ENCODE data around the gene LCN9. TPM values are rescaled to one million over a fixed set of nuclear protein-coding genes. Genes with fewer than 3 reads are reported as not detected.
"Not testable (repeated sequence)": the region's sequence is repeated elsewhere in the genome, so short reads cannot be mapped to it uniquely, and the experiment has no call there.

The LCN9 gene
- total RNA-seq, 1 experiment from 2014 or later = not detected

DNA sequence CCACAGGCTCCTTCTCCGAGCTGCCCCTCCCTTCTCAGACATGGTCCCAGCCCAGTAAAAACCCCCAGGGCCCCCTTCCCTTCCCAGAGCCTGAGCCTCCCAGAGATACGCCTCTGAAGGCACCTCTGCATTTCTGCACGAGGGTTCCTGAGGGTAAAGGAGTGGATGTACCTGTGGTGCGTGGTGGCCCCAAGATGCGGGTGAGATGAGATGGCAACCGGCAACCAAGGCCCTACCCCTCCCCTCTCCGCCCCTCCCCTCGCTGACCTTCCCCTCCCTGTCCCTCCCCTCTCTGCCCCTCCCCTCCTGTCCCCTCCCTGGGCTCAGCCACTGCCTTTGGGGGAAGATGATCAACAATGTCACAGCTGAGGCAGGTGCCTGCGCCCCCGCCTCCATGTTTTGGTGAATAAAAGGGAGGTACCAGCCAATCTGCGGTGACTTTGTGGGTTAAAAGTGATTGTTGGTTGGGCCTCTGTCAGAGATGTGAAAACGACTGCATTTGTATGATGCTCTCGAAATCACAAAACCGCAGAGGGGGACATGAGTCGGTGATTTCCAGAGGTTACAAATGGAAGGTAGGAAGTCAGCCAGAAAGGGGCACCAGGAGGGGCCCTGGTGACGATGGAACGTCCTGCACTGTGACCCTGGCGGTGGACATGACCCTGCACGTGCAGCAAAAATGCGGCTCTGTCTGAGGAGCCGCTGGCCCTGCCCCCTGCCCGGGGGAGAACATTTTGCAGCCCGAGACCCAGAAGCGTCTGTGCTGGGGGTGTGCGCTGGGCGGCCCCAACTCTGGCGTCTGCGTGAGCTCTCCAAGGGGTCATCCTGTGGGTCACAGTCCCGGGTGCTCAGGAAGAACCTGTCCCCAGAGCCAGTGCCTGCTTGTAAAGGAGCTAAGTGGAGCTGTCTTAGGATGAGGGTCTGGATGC is 3.7 kb downstream of the LCN9 start:
- CTCF ChIA-PET = no interaction called here
- Histone ChIP-seq H3K4me1 (ENCODE audit: control insufficient read depth, insufficient read depth, low read length) (no peaks in the 10 kb centered on the region), H3K27me3 (ENCODE audit: control insufficient read depth, insufficient read depth, low read length) (no peaks in the 10 kb centered on the region), H3K4me3 (ENCODE audit: low read depth in 2 of 2, low read length in 2 of 2) (no peak overlapping the region), H3K27ac (ENCODE audit: low read length) (no peak overlapping the region), H3K9me3 (ENCODE audit: control insufficient read depth, insufficient read depth, low read depth, low read length) (no peaks in the 10 kb centered on the region), H3K36me3 (ENCODE audit: control insufficient read depth, insufficient read depth, low read length) (no peaks in the 10 kb centered on the region)
- no TSS peak for BruUV-seq (replicated peaks)
- intact Hi-C loops (cut with micrococcal nuclease; ENCODE audit: unreplicated experiment) (no loop called here), in situ Hi-C loops (cut with HindIII; ENCODE audit: low pct_unique_long_range_greater_than_20kb, low sequenced_read_pairs) (no loop called here)
- POLR2A ChIA-PET = no interaction called here
- ATAC-seq (no peak), DNase-seq (ENCODE audit: low read depth, low spot score) (no peak)
- no peak for TF ChIP-seq SIN3A (IDR thresholded peaks at IDR 0.05; ENCODE audit: borderline replicate concordance, insufficient read depth, low read depth, low read length)
- TF ChIP-seq, protein P1, sequence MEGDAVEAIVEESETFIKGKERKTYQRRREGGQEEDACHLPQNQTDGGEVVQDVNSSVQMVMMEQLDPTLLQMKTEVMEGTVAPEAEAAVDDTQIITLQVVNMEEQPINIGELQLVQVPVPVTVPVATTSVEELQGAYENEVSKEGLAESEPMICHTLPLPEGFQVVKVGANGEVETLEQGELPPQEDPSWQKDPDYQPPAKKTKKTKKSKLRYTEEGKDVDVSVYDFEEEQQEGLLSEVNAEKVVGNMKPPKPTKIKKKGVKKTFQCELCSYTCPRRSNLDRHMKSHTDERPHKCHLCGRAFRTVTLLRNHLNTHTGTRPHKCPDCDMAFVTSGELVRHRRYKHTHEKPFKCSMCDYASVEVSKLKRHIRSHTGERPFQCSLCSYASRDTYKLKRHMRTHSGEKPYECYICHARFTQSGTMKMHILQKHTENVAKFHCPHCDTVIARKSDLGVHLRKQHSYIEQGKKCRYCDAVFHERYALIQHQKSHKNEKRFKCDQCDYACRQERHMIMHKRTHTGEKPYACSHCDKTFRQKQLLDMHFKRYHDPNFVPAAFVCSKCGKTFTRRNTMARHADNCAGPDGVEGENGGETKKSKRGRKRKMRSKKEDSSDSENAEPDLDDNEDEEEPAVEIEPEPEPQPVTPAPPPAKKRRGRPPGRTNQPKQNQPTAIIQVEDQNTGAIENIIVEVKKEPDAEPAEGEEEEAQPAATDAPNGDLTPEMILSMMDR (IDR thresholded peaks at IDR 0.05) = no peak
- TF ChIP-seq, protein P2, sequence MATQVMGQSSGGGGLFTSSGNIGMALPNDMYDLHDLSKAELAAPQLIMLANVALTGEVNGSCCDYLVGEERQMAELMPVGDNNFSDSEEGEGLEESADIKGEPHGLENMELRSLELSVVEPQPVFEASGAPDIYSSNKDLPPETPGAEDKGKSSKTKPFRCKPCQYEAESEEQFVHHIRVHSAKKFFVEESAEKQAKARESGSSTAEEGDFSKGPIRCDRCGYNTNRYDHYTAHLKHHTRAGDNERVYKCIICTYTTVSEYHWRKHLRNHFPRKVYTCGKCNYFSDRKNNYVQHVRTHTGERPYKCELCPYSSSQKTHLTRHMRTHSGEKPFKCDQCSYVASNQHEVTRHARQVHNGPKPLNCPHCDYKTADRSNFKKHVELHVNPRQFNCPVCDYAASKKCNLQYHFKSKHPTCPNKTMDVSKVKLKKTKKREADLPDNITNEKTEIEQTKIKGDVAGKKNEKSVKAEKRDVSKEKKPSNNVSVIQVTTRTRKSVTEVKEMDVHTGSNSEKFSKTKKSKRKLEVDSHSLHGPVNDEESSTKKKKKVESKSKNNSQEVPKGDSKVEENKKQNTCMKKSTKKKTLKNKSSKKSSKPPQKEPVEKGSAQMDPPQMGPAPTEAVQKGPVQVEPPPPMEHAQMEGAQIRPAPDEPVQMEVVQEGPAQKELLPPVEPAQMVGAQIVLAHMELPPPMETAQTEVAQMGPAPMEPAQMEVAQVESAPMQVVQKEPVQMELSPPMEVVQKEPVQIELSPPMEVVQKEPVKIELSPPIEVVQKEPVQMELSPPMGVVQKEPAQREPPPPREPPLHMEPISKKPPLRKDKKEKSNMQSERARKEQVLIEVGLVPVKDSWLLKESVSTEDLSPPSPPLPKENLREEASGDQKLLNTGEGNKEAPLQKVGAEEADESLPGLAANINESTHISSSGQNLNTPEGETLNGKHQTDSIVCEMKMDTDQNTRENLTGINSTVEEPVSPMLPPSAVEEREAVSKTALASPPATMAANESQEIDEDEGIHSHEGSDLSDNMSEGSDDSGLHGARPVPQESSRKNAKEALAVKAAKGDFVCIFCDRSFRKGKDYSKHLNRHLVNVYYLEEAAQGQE (IDR thresholded peaks at IDR 0.05; ENCODE audit: insufficient read depth in 1 of 2, low read depth in 2 of 2, low read length in 1 of 2) = no peak
- no peak for TF ChIP-seq TCF7L2 (IDR thresholded peaks at IDR 0.05; ENCODE audit: low read depth, low read length)
- no peak for TF ChIP-seq POLR2AphosphoS5 (IDR thresholded peaks at IDR 0.05; ENCODE audit: low read depth, low read length)

DNA sequence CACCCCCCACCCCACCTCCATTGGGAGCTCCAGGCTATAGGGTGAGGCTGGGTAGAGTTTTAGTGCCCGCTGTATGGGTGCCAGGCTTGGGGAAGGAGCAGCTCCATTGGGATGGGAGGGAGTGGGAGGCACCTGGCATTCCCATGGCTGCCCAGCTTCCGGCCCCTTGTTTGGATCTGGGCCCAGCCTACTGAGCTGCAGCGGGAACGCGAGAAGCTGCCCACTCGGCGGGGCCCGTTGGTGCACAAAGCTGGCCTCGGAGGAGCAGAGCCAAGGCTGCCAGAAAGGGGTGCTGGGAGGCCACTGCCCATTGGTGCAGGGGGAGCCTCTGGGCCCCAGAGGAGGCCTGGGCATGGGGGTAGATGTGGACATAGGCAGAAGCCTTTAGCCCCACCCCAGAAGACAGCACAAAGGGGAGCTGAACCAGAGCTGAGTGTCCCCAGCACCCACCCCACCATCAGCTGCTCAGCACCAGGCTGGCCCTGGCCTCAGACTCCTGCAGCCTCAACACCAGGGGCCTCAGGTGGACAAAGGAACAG is 4.4 kb downstream of the LCN9 start:
- ChIA-PET POLR2A (no interaction called here), CTCF (no interaction called here)
- DNase-seq (ENCODE audit: low read depth, low spot score) (no peak), ATAC-seq (no peak)
- H3K9me3 ChIP-seq (ENCODE audit: control insufficient read depth, insufficient read depth, low read depth, low read length) = no peaks in the 10 kb centered on the region
- no peaks in the 10 kb centered on the region for H3K27me3 ChIP-seq (ENCODE audit: control insufficient read depth, insufficient read depth, low read length)
- no TSS peak for BruUV-seq (replicated peaks)
- H3K4me1 ChIP-seq (ENCODE audit: control insufficient read depth, insufficient read depth, low read length) = no peaks in the 10 kb centered on the region
- intact Hi-C loops (cut with micrococcal nuclease; ENCODE audit: unreplicated experiment) = no loop called here
- no peak overlapping the region for H3K27ac ChIP-seq (ENCODE audit: low read length)
- TF ChIP-seq, protein P2 (IDR thresholded peaks at IDR 0.05; ENCODE audit: insufficient read depth in 1 of 2, low read depth in 2 of 2, low read length in 1 of 2) = no peak
- no peak for TF ChIP-seq POLR2AphosphoS5 (IDR thresholded peaks at IDR 0.05; ENCODE audit: low read depth, low read length)
- TF ChIP-seq, protein P1 (IDR thresholded peaks at IDR 0.05) = no peak
- no peak for TF ChIP-seq TCF7L2 (IDR thresholded peaks at IDR 0.05; ENCODE audit: low read depth, low read length)
- no peak for TF ChIP-seq SIN3A (IDR thresholded peaks at IDR 0.05; ENCODE audit: borderline replicate concordance, insufficient read depth, low read depth, low read length)
- no peak overlapping the region for H3K4me3 ChIP-seq (ENCODE audit: low read depth in 2 of 2, low read length in 2 of 2)
- no peaks in the 10 kb centered on the region for H3K36me3 ChIP-seq (ENCODE audit: control insufficient read depth, insufficient read depth, low read length)
- in situ Hi-C loops (cut with HindIII; ENCODE audit: low pct_unique_long_range_greater_than_20kb, low sequenced_read_pairs) = no loop called here

DNA sequence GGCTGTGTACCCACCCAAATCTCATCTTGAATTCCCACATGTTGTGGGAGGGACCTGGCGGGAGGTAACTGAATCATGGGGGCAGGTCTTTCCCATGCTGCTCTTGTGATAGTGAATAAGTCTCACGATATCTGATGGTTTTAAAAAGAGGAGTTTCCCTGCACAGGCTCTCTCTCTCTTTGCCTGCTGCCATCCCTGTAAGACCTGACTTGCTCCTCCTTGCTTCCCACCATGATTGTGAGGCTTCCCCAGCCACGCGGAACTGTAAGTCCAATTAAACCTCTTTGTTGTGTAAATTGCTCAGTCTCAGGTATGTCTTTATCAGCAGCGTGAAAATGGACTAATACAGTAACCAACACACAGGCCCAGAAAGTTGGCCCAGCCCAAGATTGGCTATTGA is 5.9 kb downstream of the LCN9 start:
- CTCF ChIA-PET; H3K27ac ChIP-seq (ENCODE audit: low read length); intact Hi-C loops (cut with micrococcal nuclease; ENCODE audit: unreplicated experiment): not testable (repeated sequence)

More for the DNA sequence above, 5.9 kb downstream of the LCN9 start:
- H3K36me3 ChIP-seq (ENCODE audit: control insufficient read depth, insufficient read depth, low read length); H3K4me3 ChIP-seq (ENCODE audit: low read depth in 2 of 2, low read length in 2 of 2); H3K27me3 ChIP-seq (ENCODE audit: control insufficient read depth, insufficient read depth, low read length); BruUV-seq (replicated peaks); H3K9me3 ChIP-seq (ENCODE audit: control insufficient read depth, insufficient read depth, low read depth, low read length); in situ Hi-C loops (cut with HindIII; ENCODE audit: low pct_unique_long_range_greater_than_20kb, low sequenced_read_pairs); DNase-seq (ENCODE audit: low read depth, low spot score); ATAC-seq; POLR2A ChIA-PET; H3K4me1 ChIP-seq (ENCODE audit: control insufficient read depth, insufficient read depth, low read length): not testable (repeated sequence)

Measured in Panc1 (cell line).